SU-DHL-6 (cell line): ENCODE results near the gene ATF7.
"Not testable (repeated sequence)": the region's sequence is repeated elsewhere in the genome, so short reads cannot be mapped to it uniquely, and the experiment has no call there.

ENCODE experiments used
- H2AFZ ChIP-seq: fragments of 200-600 bp; sonication (generic); 2 replicates; pipeline ENCODE4 v1.6.1; 2014; ENCODE audit warnings: low read depth, mild to moderate bottlenecking, moderate library complexity, mixed read lengths, antibody characterized with exemption, low read length; ENCODE audit not compliant: severe bottlenecking
- H3F3A ChIP-seq: fragments of 200-600 bp; shearing (Covaris generic); 2 replicates; pipeline ENCODE4 v1.6.0; 2016; ENCODE audit warnings: antibody characterized with exemption, mild to moderate bottlenecking; ENCODE audit not compliant: insufficient read depth
- H3K27ac ChIP-seq: fragments of 200-600 bp; sonication (generic); 2 replicates; pipeline ENCODE4 v1.5.1; 2016; ENCODE audit warnings: low read depth, mild to moderate bottlenecking, low read length, moderate library complexity, mixed read lengths
- H3K27me3 ChIP-seq: fragments of 200-600 bp; sonication (generic), shearing (Covaris generic); 2 replicates; pipeline ENCODE4 v1.6.0; 2014; ENCODE audit warnings: mild to moderate bottlenecking, low read length
- H3K36me3 ChIP-seq: fragments of 200-600 bp; sonication (generic); 2 replicates; pipeline ENCODE4 v1.6.1; 2014; ENCODE audit warnings: mild to moderate bottlenecking, low read length, mixed read lengths
- H3K4me2 ChIP-seq: fragments of 300-600, 200-600 bp; shearing (Covaris generic), sonication (generic); 2 replicates; pipeline ENCODE4 v1.6.0; 2014; ENCODE audit warnings: low read length, low read depth, mild to moderate bottlenecking; ENCODE audit not compliant: poor library complexity, severe bottlenecking
- H3K4me3 ChIP-seq: fragments of 200-600 bp; sonication (generic); 2 replicates; pipeline ENCODE4 v1.5.1; 2014; ENCODE audit warnings: antibody characterized with exemption, low read length, mild to moderate bottlenecking, mixed read lengths; ENCODE audit not compliant: insufficient read depth, poor library complexity, severe bottlenecking
- H3K79me2 ChIP-seq: fragments of 200-600 bp; sonication (generic); 2 replicates; pipeline ENCODE4 v1.6.1; 2014; ENCODE audit warnings: mild to moderate bottlenecking, low read length, moderate library complexity; ENCODE audit not compliant: insufficient read depth
- H3K9ac ChIP-seq: fragments of 200-600 bp; sonication (generic); 2 replicates; pipeline ENCODE4 v1.7.0; 2014; ENCODE audit warnings: mild to moderate bottlenecking, low read length
- H3K9me2 ChIP-seq: fragments of 200-600 bp; sonication (generic); replicated peaks from 2 replicates; pipeline ENCODE4 v1.6.1; 2014; ENCODE audit warnings: low read length; ENCODE audit not compliant: insufficient read depth
- H3K9me3 ChIP-seq: fragments of 200-600 bp; sonication (generic); 2 replicates; pipeline ENCODE4 v1.6.1; 2014; ENCODE audit warnings: low read length, mixed read lengths; ENCODE audit not compliant: insufficient read depth
- H4K20me1 ChIP-seq: fragments of 200-600 bp; sonication (generic); 2 replicates; pipeline ENCODE4 v1.6.1; 2014; ENCODE audit warnings: low read depth, mild to moderate bottlenecking, antibody characterized with exemption, low read length, moderate library complexity, mixed read lengths
- CTCF ChIP-seq: fragments of 200-600 bp; sonication (generic); IDR thresholded peaks from one replicate; pipeline ENCODE4 v1.5.1; 2017; ENCODE audit warnings: antibody characterized with exemption, mild to moderate bottlenecking, low read length, moderate library complexity; ENCODE audit not compliant: insufficient read depth, poor library complexity, severe bottlenecking
- EZH2phosphoT487 ChIP-seq: fragments of 200-600 bp; sonication (generic), shearing (Covaris generic); conservative IDR thresholded peaks from 2 replicates; pipeline ENCODE4 v1.6.1; 2018; ENCODE audit warnings: mild to moderate bottlenecking, antibody characterized with exemption, low read length, moderate library complexity, mixed read lengths

ATF7 gene

GRCh38 chr12:53567961-53568808 lies 58.0 kb downstream of the ATF7 start:
- H3K36me3 ChIP-seq = no peaks in the 10 kb centered on the region
- H4K20me1 ChIP-seq = no peaks in the 10 kb centered on the region
- no peak overlapping the region for H3K9ac ChIP-seq
- TF ChIP-seq EZH2phosphoT487 = no peak
- TF ChIP-seq CTCF = no peak
- H2AFZ ChIP-seq = no peak overlapping the region
- no peaks in the 10 kb centered on the region for H3K9me2 ChIP-seq
- no peaks in the 10 kb centered on the region for H3F3A ChIP-seq
- H3K79me2 ChIP-seq = no peaks in the 10 kb centered on the region
- no peaks in the 10 kb centered on the region for H3K27me3 ChIP-seq
- no peak overlapping the region for H3K27ac ChIP-seq
- no peak overlapping the region for H3K4me3 ChIP-seq
- no peaks in the 10 kb centered on the region for H3K9me3 ChIP-seq
- no peak overlapping the region for H3K4me2 ChIP-seq

- H3K79me2 ChIP-seq, H3K27me3 ChIP-seq, H3K9me3 ChIP-seq, H3K9ac ChIP-seq, H3K4me3 ChIP-seq, H3K4me2 ChIP-seq, H3K36me3 ChIP-seq, H3K9me2 ChIP-seq, H3K27ac ChIP-seq, H4K20me1 ChIP-seq, H3F3A ChIP-seq, H2AFZ ChIP-seq: not testable (repeated sequence)
These were observed 60.8 kb downstream of the ATF7 start for GRCh38 chr12:53565376-53565775.

- Histone ChIP-seq H3F3A (no peaks in the 10 kb centered on the region), H3K9ac (no peak overlapping the region), H3K4me2 (no peak overlapping the region), H3K79me2 (no peaks in the 10 kb centered on the region), H3K36me3 (no peaks in the 10 kb centered on the region), H3K9me3 (no peaks in the 10 kb centered on the region), H3K4me3 (no peak overlapping the region), H3K27ac (no peak overlapping the region), H3K9me2 (no peaks in the 10 kb centered on the region), H4K20me1 (no peaks in the 10 kb centered on the region), H2AFZ (no peak overlapping the region), H3K27me3 (no peaks in the 10 kb centered on the region)
- no peak for TF ChIP-seq CTCF
- no peak for TF ChIP-seq EZH2phosphoT487
These were observed 61.2 kb downstream of the ATF7 start for GRCh38 chr12:53564941-53565340.

GRCh38 chr12:53564278-53564677 lies 61.9 kb downstream of the ATF7 start:
- Histone ChIP-seq H3K27me3 (no peaks in the 10 kb centered on the region), H4K20me1 (no peaks in the 10 kb centered on the region), H3K4me2 (no peak overlapping the region), H3K79me2 (no peaks in the 10 kb centered on the region), H3K9me3 (no peaks in the 10 kb centered on the region), H3K27ac (no peak overlapping the region), H2AFZ (no peak overlapping the region), H3F3A (no peaks in the 10 kb centered on the region), H3K9me2 (no peaks in the 10 kb centered on the region), H3K4me3 (no peak overlapping the region), H3K36me3 (no peaks in the 10 kb centered on the region), H3K9ac (no peak overlapping the region)
- no peak for TF ChIP-seq CTCF
- no peak for TF ChIP-seq EZH2phosphoT487
